NOMO-1 treated with DMSO at 0.1 percent for 48 hours (cell line): ENCODE results near the gene ATP6V1G3.
A peak's percentile ranks its signal among the peaks of the same experiment; 100 is the strongest.
"Not testable (repeated sequence)": the region's sequence is repeated elsewhere in the genome, so short reads cannot be mapped to it uniquely, and the experiment has no call there.

Experiments used
- DNase-seq: peaks from one replicate; lab custom pipeline; 2025; ENCODE audit not compliant: unreplicated experiment; lab: John Stamatoyannopoulos, UW

The ATP6V1G3 gene

DNA sequence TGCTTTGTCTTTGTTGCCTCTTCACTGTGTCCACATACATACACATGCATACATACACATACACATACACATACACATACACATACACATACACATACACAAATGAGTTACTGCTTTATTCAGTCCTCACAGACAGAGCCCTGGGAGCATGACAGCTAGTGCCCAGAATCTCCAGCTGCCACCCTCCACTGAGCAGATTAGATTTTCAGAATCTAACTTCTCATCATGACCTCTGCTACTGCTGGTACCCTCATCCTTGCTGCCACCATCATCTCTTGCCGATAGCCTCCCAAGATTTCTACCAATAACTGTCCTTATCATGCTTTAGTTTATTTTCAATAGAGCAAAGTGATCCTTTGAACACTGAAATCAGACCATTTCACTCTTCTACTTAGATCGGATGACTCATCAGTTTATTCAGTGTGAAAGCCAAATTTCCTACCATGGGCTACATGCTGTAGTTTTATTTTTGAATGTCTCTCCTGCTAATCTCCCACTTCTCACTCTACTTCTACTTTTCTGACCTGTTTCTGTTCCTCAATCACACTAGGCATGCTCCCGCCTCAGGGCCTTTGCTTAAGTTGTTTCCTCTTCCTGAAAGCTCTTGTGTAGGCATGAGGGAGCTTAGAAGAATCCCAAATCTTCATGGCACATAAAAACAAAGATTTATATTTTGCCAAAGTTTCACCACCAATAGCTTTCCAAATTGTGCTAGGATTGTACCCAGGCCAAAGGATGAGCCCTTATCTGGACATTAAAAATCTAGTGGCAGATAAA, 43.0 kb downstream of the ATP6V1G3 start:
- peak; percentile 54 for DNase-seq

DNA sequence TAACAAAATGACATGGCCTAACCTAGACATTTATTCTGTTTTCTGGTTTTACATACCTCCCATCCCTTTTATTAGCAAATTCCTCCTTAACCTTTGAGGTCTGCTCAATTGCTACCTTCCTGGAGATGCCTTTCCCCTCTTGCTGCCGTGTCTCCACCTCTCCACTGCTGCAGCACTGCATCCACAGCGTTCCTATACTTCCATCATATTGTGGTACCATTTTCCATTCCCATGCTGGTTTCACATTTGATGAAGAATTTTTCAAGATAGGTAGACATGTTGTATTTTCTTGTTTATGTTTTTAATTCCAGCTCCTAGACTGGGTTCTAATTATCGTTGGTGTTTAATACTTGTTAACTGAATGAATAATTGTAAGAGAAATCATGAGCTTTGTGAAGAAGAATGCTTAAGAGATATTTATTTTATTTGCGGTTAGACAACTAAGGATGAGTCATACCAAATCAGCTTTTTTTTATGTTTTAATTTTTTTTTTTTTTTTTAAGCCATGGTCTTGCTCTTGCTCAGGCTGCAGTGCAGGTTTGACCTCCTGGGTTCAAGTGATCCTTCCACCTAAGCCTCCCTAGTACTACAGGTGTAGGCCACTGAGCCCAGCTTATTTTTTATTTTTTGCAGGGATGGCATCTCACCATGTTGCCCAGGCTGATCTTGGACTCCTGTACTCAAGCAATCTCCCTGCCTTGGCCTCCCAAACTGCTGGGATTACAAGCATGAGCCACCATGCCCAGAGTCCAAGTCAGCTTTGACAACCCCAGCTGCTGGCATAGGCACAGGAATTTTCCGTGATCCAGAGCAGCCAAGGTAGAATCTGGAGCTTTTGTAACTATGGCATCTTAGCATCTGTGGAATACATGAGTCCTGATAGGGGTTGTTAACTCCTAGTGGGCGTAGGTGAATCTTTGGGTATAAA, 44.0 kb downstream of the ATP6V1G3 start:
- DNase-seq = no peak

DNA sequence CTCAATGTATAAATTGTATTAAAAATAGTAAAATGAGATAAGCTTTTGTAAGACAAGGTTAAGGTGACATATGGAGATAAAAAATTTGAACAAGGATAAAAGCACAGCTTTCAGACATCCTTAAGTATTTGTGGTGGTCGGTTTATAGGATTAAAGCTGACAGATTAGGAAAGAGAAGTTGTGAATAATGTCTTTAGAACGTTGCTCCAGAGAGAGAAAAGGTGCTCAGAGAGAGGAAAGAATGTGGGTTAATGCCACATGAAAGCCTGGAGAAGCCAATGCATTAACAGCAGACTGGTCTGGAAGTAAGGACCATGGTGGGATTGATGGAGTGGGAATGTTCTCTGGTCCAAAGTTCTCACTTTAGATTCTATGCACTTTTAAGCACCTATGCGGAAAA, 44.8 kb downstream of the ATP6V1G3 start:
- DNase-seq = no peak

DNA sequence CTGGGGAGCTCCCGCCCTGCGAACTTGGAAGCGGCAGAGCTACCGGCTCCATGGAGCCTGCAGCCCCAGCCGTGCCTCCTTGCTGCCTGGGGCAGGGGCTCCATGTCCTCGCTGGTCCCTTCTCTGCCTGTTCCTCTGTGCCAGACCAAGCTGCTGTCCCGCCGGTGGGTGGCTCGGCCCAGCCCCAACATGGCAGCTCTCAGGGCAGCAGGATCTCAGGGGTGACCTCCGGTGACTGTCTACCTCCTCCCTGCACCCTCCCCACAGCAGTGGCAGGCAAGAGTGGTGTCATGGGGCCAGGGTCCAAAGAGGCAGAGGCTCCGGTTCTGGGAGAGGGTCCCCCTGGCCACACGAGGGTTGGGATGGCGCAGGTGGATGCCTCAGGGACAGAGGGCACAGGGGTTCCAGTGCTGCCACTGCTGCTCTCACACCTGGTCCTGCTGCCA, 45.8 kb downstream of the ATP6V1G3 start:
- DNase-seq = no peak

DNA sequence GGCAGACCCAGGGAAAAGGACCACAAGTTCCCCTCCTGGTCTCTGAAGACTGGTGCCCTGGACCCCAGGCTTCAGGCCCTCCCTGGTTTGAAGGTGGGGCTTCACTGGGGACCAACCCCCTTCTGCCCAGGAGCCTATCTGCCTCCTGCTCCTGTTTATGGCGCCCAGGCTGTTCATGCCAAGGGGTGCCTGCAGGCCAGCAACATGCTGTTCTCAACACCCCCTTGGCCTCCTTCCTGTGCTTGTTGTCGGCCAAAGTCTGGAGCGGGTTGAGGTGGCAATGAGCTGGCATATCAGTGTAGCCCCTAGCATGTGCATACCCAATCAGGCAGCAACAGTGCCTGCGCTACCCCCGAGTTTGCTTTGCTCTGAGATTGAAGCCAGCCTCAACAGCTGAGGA, 46.3 kb downstream of the ATP6V1G3 start:
- DNase-seq = no peak

DNA sequence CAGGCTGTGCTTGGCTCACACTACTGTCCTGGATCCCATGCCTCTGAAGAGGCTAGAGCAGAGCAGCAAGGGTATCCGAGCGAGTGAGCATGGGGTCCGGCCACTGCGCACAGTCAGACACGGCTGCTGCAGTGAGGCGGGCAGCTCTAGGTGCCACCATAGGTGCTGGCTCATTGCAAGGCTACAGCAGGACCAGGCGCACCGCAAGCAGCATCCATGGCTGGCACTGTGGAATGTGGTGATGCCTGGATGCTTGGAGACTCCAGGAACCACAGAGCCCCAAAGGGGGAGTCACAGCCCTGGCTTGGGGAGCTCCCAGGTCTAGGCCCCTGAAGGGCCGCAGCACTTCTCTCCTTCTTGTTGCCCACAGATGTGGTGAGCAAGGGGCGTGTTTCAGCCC, 47.2 kb downstream of the ATP6V1G3 start:
- no peak for DNase-seq

DNA sequence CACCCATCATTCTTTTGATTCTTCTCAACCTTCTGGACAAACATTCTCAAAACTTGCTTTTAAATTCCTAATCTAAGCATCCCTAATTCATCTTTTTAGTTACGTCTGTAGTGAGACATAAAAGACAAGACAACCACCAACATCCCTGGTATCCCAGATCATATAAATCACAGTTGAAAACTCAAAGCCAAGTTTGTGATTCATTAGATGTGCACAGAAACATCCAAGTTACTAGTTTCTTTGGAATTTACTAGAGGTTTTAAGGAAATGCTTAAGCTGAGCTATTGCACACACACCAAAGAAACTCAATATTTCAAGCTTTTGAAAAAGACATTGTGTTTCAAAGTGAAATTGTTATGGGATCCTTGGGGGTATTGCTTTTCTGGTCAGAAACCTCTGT, 47.6 kb downstream of the ATP6V1G3 start:
- no peak for DNase-seq

DNA sequence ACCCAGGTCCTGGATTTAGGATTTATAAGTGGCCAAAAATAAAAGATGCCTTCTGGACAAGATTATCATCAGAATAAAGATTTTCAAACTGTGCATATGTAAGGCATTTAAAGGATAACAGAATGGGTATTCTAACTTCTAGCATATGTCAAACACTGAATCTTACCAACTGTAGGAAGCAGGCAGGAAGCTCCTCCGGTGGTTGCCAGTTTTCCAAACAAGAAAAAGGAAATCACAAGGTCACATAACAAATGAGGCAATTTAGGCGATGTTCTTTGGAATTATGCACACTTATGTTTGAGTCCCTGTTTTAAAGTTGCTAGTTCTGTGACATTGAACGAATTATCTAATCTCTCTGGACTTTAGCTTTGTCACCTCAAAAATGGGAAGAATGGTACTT, 48.9 kb downstream of the ATP6V1G3 start:
- DNase-seq = no peak

DNA sequence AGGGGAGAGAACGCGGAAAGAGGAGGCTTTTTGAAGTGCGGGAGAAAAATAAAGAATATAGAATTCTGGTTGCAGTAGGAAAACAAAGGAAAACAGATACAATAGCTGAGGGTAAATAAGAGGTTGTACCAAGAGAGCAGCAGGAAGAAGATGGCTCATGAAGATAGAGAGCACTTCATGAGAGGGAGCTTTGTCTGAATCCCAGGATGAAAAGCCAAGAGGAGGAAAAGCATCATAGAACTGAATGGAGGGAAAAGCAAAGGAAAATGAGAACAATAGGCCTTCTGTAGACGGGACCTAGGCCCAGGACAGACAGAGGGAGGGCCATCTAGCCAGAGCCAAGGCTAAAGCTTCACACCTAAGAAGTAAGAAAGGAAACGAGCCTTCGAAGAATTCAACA, 49.5 kb downstream of the ATP6V1G3 start:
- no peak for DNase-seq

DNA sequence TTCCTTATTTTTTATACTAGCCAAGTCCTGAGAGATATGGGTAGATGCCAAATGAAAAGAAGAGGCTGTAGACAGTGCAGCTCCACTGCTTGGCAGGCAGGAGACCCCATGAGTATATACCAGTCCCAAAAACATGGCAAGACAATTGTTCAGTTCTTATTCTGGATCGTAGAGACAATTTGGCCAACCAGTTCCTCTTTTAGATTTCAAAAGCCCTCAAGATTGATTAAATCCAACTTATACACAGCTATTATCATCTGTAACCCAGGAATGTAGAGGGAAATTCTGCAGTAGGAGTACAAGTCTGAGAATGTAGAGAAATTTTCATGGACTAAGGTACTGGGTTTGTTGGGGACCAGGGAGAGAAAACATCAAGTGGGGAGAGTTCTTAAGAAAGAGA, 50.3 kb downstream of the ATP6V1G3 start:
- DNase-seq = no peak

DNA sequence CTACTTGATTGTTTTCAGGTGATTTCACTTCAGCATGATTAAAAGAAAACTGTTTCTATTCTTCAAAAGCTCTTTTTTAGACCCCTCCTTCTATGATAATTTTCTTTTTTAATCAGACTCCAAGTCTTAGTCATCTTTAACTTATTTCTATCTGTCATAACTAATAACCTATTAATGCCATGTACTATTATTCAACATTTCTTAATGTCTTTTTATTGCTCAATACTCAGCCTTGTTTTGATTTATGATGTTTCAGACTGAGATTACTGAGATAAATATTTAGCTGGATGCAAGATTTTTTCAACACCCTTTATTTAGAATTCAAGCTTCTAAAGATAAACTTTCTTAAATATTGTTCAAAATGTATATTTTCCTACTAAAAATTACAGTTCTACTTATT, 53.6 kb downstream of the ATP6V1G3 start:
- DNase-seq = no peak

DNA sequence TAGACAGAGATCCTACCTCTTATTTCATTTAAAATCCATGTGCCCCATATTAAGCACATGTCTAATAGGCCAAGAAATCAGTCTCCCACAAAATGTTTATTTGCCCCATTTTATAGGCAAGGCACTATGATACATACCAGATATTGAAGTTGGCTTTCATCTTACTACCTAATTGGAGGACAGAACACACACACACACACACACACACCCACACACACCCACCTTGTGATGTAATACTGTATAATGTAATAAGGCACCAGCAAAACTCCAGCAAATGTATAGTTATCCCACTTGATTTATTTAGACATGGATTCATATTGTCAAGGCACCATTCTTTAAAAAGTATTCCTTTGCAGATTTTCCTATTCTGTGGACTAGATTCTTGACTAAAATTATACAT, 56.8 kb downstream of the ATP6V1G3 start:
- DNase-seq = no peak

DNA sequence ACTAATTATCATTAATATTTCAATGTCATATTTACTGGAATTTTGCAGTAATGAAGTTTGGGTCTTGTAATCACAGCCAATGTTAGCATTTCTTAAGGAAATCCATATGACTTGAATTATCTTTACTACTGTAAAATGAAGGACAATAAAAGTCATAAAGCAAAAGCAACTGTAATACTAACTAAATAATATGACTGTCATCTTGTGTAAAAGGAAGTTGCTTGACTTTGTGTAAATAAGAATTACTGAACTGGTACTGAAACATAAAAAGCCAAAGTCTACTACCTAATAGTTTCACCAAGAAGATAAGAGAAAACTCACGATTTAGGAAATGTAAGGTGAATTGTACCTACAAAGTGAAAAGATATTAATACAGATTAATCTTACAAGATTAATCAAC, 57.5 kb downstream of the ATP6V1G3 start:
- DNase-seq = no peak

DNA sequence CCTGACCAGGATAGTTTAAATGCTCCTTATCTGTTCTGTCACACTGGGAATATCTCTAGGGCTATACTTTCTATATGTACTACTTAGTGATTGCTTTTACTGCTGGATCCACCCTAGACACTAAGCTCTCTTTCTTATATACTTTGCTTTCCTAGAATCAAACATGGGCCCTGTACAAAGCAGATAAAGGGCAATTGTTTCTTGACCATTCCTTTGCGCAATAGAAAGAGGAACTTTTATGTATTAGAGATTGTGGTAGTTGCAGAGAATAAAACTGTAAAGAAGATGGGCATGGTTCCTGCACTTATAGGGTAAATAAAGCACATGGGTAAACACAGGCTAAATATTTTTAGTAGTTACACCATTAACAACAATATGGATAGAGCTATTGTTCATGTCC, 58.8 kb downstream of the ATP6V1G3 start:
- peak; percentile 22 for DNase-seq

DNA sequence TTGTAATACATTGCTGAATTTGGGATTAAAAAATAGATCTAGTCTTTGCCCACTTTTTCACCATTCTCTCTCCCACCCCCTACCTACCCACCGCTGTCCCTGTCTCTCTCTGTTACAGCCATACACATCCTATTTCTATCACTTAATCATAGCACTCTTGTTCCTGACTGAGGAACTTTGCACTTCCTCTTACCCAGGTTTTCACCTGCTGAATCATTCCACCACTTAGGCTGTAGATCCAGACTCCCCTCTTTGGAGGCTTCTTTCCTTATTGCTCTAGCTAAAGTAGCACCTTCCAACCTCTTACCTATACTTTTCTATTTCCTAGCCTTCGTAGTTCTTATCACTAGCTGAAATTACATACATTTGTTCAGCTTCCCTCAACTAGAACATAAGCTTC, 59.6 kb downstream of the ATP6V1G3 start:
- DNase-seq = no peak

DNA sequence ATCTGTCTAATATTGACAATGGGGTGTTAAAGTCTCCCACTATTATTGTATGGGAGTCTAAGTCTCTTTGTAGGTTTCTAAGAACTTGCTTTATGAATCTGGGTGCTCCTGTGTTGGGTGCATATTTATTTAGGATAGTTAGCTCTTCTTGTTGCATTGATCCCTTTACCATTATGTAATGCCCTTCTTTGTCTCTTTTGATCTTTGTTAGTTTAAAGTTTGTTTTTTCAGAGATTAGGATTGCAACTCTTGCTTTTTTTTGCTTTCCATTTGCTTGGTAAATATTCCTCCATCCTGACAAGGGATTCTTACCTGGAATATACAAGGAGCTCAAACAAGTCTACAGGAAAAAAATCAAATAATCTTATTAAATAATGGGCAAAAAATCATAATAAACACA, 63.1 kb downstream of the ATP6V1G3 start:
- not testable (repeated sequence) for DNase-seq
